DLD1 (cell line): Measurements from ENCODE around the gene HELZ.
"Not testable (repeated sequence)": the region's sequence is repeated elsewhere in the genome, so short reads cannot be mapped to it uniquely, and the experiment has no call there.

Experiments used
- in situ Hi-C: cut with HindIII; loops from 2 replicates; pipeline ENCODE4 v1.10.0; 2017; ENCODE audit warnings: low sequenced_read_pairs

Gene HELZ

DNA sequence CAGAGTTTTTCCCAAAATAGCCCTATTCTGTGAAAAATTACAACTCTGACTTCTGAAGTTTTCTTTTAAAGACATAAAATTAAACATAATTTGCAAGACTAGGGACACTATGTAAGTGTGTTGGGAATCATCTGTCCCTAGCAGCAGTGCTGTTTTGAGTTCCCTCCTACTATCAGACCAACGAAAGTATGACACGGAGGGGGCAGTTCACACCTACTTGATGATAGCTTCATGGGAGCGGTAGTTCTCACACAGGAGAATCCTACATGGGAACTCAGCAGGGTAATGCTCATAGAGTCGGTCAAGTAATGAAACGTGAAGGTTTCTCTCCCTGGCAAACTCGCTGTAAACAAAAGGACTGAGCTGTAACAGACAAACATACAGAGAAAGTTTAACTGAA lies 96.6 kb downstream of the HELZ start:
- in situ Hi-C loops: no loop called here

DNA sequence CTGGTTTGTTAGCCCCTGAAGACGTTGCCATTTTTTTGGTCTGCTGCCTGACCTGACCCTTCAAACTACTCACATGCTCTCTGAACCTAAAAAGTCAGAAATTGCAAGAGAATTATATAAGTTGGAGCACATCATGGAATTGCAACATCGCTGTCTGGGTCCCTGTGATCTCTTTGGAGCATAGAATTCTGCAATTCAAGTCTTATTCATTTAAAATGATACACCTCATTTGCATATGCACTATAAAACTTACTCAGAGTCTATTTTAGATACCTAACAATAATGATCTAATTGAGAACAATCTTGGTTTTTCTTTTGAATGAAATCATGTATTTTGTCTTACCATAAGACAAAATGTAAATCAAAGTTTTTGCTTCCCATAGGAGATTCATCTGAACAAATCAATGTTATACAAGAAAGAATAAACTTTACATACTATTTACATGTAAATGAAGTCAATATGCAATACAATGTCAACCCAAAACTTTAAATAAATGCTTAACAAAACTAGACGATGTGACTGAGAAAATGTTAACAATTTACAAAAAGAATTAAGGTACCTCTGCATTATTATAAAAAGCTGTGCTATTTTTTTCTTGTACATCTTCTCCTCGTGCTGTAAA lies 99.7 kb downstream of the HELZ start:
- in situ Hi-C loops: no loop called here

DNA sequence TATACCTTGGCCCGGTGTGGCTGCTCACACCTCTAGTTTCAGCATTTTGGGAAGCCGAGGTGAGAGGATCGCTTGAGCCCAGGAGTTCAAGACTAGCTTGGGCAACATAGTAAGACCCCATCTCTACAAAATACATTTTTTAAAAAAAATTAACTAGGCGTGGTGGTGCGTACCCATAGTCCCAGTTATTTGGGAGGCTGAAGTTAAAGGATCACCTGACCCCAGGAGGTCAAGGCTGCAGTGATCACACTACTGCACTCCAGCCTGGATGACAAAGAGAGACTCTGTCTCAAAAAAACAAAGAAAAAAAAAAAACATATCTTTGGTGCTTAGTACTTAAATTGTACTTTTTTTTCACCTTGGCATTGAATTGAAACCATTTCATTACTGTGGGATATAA lies 101.7 kb downstream of the HELZ start:
- in situ Hi-C loops: no loop called here

DNA sequence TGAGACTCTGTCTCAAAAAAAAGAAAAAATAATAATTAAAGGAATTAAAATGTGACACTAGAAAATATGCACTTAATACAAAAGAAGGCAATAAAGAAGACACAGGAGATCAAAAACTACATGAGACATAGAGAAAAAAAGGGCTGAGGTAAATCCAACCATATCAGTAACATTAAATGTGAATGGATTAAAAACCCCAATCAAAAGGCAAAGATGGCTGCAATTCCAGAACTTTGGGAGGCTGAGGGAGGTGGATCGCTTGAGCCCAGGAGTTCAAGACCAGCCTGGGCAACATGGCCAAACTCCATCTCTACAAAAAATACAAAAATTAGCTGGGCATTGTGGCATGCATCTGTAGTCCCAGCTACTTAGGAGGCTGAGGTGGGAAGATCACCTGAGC lies 103.0 kb downstream of the HELZ start:
- in situ Hi-C loops: not testable (repeated sequence)

DNA sequence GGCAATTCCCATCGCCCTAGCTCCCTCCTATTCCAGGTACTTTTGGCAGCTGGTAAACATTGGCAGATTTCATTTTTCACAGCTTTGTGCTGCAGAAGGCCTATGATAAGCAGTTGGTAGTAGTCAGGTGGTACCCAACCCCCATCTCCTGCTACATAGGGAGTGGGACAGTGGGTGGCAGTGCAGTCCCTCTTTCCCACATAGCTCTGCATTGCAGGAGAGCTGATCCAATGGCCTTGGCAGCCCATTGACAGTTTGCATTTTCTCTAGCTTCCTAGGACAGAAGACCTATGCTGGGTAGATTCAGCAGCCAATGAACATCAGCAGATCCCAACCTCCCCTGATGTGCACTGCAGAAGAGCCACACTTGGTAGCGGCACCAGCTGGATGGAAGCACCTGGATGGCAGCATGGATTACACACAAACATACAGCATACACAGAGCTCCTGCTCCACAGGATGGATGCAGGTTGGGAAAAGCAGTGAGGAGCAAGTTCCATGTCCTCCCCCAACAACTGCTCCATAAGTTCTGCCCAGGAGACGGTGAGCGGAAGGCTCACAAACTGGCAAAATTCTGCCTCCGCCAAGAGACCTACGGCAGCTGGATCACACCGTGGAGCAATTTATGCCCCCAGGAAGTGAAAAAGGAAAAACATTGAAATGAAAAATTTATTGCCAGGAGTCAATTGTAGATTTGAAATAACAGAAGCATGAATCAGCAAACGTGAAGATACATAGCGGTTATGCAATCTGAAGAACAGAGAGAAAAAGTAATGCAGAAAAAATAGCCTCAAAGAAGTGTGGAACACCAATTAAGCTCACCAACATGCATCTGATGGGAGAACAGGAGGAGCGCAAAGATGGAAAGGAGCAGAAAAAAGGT lies 105.0 kb downstream of the HELZ start:
- in situ Hi-C loops: no loop called here

DNA sequence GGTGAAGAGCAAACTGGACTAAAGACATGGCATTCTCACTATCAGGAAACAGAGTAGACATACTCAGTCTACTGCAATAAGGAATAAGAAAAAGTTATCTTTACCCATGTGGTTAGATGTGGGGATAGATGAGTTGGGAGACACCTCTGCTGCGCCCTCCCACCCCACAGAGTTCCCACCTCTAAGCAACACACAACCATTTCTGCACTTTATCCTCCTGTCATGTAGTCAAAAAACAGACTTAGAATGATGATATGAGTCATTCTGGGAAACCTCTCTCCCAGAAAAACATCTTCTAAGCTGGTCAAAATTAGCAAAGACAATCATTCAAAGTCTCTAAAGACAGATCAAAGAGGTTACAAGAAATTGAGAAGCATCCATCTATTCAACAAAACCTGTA lies 105.7 kb downstream of the HELZ start:
- in situ Hi-C loops: no loop called here

DNA sequence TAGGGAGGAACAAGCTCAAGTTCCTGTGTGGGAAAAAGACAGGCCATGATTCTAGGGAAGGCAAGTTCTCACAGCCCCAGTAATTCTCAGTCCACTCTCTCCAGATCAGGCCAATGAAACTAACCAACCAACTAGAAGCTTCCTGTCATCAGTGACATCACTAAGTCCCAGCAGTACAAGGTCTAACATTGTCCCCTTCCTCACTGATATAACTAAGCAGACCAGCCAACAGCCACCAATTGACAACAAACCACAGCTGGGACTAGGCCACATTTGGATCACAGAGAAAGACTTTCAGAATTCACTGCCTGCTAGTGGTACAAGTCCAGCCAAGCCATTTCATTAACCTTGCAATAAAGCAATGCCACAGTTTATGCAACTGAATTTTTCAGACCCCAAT lies 106.6 kb downstream of the HELZ start:
- in situ Hi-C loops: no loop called here

DNA sequence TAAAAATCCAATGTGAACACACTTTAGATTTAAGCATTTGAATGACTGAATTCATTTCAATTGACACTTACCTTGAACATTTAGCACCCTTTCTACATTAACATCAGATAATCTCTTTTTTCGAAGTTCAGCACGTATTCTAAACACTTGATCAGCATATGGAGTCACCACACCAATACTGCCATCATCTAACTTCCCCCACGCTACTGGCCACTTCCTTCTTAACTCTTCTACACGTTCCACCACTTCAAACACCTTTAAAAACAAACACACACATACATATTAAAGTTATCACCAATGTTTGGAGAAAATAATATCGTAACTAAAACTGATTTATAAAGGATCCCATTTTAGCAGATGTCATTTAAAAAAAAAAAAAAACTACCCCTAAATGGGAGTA lies 107.1 kb downstream of the HELZ start:
- in situ Hi-C loops: no loop called here

DNA sequence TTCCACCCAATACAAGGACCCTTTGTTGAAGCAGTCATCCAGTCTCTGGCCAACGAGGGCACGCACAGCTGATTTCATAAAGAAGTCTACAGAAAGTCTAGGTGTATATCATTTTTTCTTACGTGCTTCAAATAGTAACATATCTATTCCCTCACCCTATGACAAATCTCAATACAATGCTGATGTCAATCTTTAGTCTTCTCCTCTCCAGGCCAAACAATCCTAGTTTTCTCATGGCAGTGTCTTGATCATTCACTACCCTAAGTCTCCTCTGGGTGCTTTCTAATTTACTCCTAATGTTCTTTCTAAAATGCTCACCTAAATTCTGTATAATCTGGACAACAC lies 108.0 kb downstream of the HELZ start:
- in situ Hi-C loops: no loop called here

DNA sequence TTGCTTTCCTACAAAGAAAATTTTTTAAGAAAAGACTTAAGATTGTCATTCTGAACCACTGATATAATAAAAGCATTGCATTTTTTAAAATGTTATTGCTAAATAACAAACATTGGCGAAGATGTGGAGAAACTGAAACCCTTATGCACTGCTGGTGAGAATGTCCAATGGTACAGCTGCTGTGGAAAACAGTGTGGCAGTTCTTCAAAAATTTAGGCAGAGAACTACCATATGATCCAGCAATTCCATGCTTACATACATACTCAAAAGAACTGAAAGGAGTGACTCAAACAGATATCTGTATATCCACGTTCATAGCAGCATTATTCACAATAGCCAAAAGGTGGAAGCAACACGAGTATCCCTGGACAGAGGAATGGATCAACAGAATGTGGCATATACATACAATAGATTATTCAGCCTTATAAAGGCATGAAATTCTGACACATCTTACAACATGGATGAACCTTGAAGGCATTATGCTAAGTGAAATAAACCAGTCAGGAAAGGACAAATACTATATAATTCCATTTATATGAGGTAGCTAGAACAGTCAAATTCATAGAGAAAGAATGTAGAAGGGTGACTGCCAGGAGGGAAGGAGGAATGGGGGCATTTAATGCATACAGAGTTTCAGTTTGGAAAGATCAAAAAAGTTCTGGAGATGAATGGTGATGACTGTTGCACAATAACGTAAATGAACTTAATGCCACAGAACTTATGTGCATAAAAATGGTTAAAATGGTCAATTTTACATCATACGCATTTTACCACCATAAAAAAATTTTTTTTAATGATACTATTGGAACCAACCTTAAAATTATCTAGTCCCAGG lies 108.6 kb downstream of the HELZ start:
- in situ Hi-C loops: no loop called here

DNA sequence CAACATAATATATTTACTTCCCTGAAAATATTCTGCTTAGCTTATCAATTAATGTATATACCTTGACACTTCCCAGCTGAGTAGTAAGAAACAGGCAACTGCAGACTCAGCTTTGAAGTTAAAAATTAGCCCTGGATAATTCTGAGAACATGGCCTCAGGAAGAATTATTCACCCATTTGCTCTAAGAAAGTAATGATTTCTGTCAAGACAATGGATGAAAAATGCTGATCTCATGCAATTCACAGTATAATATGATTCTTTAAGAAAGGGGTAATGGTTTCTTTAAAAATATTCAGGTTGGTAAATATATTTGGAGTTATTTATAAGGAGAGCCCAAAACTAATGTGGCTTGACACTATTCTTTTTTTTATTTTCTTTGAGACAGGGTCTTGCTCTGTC lies 111.8 kb downstream of the HELZ start:
- in situ Hi-C loops: no loop called here

DNA sequence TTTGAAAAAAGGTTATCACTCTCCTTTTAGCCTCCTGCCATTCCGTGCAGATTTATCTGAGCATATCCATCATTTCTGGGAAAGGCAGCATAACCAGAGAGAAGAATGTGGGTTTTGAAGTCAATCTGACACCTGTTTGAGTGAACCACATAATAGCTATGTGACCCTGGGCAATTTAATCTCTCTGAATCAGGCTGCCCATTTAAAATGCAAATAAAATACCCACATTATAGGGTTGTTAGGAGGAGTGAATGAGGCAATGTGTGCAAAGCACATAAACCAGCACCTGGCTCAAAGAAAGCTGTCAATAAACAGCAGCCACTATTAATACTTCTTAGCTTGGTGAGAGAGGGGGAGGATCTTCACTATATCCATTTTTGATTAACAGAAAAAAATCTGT lies 112.6 kb downstream of the HELZ start:
- in situ Hi-C loops: no loop called here

DNA sequence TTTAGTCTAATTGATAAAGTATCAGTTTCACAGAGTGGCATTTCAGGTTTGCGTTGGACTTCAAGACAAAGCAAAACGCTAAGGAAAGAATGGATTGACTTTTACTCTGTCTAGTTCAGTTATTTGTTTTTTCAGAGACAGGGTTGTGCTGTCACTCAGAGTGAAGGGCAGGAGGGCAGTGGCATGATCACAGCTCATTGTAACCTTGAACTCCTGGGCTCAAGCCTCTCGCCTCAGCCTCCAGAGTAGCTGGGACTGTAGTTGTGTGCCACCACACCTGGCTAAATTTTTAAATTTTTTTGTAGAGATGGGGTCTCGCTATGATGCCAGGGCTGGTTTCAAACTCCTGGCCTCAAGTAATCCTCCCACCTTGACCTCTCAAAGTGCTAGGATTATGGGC lies 114.2 kb downstream of the HELZ start:
- in situ Hi-C loops: no loop called here

DNA sequence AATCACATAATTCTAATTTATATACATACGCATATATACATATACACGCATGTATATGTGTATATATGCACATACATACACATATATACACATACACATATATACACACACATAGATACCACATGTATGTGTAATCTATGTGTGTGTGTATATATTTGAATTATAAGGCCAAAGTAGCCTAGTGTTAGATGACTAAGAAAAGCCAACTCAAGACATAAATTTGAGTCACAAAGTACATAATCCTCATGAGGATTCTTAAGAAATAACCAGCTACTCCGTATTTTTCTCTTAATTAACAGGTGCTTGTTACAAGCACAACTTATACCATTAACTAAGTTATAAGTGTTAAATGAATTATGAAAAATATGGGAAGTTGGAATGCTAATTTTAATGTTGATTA lies 115.7 kb downstream of the HELZ start:
- in situ Hi-C loops: no loop called here

DNA sequence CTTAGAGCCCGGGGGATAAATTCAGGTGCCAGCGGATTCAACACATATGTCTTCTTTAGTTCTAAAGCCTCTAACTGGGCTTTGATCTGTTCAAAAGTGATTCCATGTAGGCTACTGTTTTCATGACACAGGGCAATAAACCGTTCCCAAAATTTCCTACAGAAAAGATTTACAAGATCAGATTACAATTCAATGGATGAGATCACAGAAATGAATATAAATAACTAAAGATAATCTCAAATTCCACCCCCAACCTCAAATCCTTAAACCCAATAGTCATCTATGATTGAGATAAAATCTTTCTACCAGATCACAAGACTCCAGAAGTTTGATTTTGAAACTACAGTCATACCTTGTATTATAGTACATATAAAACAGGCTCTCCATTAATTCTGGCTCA lies 116.3 kb downstream of the HELZ start:
- in situ Hi-C loops: no loop called here

DNA sequence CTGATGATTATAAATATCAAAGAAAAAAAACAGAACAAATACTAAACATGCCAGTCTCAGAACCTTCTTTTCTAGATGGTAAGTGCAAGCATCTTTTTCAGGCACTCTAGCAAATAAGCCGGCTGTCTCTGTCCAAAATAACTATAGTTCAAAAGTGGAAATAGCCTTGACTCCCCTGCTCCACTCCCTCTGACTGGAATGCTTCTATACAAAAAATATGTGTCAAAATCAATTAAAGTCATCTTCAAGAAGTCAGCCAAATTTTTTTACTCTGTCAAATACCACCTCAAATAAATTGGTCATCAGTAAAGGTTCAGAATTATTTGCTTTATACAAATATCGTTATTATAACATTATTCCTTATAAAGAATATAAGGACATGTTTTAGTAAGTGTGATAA lies 117.1 kb downstream of the HELZ start:
- in situ Hi-C loops: no loop called here

DNA sequence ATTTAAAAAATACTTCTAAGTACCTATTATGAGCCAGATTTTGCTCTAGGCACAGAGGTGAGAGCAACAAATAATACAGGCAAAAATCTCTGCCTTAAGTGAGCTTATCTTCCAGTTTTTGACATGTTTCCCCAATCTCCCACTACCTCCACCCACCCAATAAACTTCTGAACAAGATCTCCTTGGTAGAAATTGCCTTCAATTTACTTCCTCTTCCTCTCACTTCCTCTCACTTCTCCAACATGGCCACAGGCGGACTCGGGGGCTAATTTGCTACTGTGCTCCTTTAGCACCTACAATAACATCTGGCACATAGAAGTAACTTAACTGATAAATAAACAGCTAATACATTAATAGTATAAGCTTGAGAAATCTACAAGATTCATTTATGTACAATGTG lies 118.0 kb downstream of the HELZ start:
- in situ Hi-C loops: no loop called here

DNA sequence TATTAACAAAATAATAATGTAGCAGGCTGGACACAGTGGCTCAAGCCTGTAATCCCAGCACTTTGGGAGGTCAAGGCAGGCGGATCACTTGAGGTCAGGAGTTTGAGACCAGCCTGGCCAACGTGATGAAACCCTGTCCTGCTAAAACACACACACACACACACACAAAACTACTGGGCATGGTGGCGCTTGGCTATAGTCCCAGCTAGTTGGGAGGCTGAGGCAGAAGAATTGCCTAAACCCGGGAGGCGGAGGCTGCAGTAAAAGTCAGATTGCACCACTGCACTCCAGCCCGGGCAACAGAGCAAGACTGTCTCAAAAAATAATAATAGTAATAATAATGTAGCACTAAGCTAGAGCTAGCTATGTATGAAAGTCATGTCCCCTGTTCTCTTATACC lies 118.5 kb downstream of the HELZ start:
- in situ Hi-C loops: not testable (repeated sequence)

DNA sequence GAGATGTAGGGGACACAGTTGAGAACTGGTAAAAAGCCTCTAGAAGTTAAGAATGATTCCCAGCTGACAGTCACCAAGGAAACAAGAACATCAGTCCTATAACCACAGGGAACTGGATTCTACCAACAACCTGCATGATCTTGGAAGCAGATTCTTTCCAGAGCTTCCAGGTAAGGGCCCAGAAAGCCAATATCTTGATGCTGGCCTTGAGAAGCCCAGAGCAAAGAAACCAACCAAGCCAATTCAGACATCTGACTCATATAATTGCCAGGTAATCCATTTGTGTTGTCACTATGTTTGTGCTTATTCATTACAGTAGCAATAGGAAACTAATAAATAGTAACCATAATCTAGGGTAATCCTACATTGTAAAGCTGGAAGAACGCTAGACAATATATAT lies 119.1 kb downstream of the HELZ start:
- in situ Hi-C loops: no loop called here

DNA sequence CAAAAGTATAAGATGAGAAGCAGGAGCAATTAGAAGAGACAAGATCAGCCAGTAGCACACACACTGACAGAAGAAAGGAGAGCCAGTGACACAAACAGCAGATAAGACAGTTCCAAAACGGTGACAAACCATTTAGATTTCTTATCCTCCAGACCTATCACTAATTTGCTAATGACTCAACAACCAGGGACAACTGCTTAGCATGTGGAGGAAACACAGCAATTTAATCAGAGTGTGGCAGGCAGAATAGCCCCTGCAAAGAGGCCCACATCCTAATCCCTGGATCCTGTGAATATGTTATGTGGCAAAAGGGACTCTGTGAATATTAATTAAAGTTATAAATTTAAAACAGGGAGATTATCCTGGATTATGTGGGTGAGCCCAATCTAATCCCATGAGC lies 119.6 kb downstream of the HELZ start:
- in situ Hi-C loops: no loop called here

DNA sequence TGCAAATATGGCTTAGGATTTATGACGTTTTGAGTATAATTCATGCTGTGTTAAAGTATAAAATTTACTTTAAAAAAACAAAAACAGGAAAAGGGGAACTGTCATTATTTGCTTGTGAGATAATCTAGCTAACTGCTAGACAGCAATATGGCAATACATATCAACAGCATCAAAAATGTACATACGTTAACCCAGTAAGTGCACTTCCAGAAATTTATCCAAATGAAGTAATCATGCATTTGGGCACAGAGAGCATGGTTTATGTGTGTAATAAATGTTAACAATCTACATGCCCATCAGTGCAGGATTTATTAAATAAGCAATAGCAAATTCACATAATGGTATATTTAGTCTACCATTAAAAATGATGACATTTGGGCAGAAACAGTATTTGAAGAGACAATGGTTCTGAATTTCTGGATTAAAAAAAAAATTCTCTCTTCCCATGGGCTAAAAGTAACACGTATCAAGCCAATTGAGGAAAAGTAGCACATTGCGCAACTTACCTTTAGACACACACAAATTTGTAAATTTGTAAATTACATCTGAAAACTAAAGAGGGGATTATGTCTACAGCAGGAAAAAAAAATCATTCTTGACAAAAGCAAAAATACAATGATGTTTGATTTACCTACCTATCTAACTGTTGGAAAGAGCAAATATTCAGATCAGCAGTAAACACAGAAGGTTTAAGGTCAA lies 120.4 kb downstream of the HELZ start:
- in situ Hi-C loops: no loop called here
